Upper lobe of right lung (tissue), 1 donor: ENCODE data around the gene RAB42. TPM values are rescaled to one million over a fixed set of nuclear protein-coding genes. Genes with fewer than 3 reads are reported as not detected.

Experiments used
- ATAC-seq: fragments of 200-7000 bp; cut with Tn5 transposase; one replicate; pipeline ENCODE4 v1.9.1; 2020; ENCODE audit warnings: mild to moderate bottlenecking, moderate library complexity
- DNase-seq: peaks from one replicate; pipeline ENCODE4 v3.0.0-alpha.2; 2020
- H3K27ac ChIP-seq: fragments of 200-600 bp; one replicate; pipeline ENCODE4 v1.8.0; 2022
- H3K27me3 ChIP-seq: fragments of 200-600 bp; one replicate; pipeline ENCODE4 v1.8.0; 2022; ENCODE audit warnings: mild to moderate bottlenecking
- H3K36me3 ChIP-seq: fragments of 200-600 bp; one replicate; pipeline ENCODE4 v1.8.0; 2022
- H3K4me1 ChIP-seq: fragments of 200-600 bp; one replicate; pipeline ENCODE4 v1.8.0; 2022
- H3K4me3 ChIP-seq: fragments of 200-600 bp; one replicate; pipeline ENCODE4 v1.8.0; 2022; ENCODE audit warnings: mild to moderate bottlenecking
- H3K9me3 ChIP-seq: fragments of 200-600 bp; one replicate; pipeline ENCODE4 v1.8.0; 2022
- intact Hi-C: fragments of 100-400 bp; cut with DNase I; formaldehyde crosslinking; loops from one replicate; pipeline ENCODE4 v1.11.0; 2022
- total RNA-seq: library from RNA; stranded (reverse); fragmentation: NEBNext Ultra II Directional; extraction: Animal tissue kit (Norgen Biotek cat#: 25700); gene quantifications from one replicate; pipeline ENCODE4 v1.2.1, GENCODE V29; 2021
- TF ChIP-seq, protein P1 (sequence below): fragments of 200-600 bp; IDR thresholded peaks from one replicate; pipeline ENCODE4 v1.8.0; 2022; ENCODE audit warnings: antibody characterized with exemption
- donor health status: DM: no; HTN: yes; CAD: no; lungs with severe emphysema.

Gene RAB42
- total RNA-seq, 1 donor from 2014 or later: 5.5 TPM

DNA sequence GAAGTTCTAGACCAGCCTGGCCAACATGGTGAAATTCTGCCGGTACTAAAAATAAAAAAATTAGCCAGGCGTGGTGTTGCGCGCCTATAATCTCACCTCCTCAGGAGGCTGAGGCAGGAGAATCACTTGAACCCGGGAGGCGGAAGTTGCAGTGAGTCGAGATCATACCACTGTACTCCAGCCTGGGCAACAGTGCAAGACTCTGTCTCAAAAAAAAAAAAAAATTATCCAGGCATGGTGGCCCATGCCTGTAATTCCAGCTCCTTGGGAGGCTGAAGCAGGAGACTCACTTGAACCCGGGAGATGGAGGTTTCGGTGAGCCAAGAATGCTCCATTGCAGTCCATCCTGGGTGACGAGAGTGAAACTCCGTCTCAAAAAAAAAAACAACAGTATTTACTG is 18.5 kb upstream of the RAB42 start:
- H3K27ac ChIP-seq: no peak overlapping the region
- TF ChIP-seq, protein P1, sequence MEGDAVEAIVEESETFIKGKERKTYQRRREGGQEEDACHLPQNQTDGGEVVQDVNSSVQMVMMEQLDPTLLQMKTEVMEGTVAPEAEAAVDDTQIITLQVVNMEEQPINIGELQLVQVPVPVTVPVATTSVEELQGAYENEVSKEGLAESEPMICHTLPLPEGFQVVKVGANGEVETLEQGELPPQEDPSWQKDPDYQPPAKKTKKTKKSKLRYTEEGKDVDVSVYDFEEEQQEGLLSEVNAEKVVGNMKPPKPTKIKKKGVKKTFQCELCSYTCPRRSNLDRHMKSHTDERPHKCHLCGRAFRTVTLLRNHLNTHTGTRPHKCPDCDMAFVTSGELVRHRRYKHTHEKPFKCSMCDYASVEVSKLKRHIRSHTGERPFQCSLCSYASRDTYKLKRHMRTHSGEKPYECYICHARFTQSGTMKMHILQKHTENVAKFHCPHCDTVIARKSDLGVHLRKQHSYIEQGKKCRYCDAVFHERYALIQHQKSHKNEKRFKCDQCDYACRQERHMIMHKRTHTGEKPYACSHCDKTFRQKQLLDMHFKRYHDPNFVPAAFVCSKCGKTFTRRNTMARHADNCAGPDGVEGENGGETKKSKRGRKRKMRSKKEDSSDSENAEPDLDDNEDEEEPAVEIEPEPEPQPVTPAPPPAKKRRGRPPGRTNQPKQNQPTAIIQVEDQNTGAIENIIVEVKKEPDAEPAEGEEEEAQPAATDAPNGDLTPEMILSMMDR: no peak
- peaks cover 77% of the 10 kb centered on the region for H3K36me3 ChIP-seq
- no peak overlapping the region for H3K4me3 ChIP-seq
- H3K4me1 ChIP-seq: peaks cover 3% of the 10 kb centered on the region
- intact Hi-C loops: no loop called here
- H3K27me3 ChIP-seq: no peaks in the 10 kb centered on the region
- no peaks in the 10 kb centered on the region for H3K9me3 ChIP-seq
- DNase-seq: no peak
- no peak for ATAC-seq

DNA sequence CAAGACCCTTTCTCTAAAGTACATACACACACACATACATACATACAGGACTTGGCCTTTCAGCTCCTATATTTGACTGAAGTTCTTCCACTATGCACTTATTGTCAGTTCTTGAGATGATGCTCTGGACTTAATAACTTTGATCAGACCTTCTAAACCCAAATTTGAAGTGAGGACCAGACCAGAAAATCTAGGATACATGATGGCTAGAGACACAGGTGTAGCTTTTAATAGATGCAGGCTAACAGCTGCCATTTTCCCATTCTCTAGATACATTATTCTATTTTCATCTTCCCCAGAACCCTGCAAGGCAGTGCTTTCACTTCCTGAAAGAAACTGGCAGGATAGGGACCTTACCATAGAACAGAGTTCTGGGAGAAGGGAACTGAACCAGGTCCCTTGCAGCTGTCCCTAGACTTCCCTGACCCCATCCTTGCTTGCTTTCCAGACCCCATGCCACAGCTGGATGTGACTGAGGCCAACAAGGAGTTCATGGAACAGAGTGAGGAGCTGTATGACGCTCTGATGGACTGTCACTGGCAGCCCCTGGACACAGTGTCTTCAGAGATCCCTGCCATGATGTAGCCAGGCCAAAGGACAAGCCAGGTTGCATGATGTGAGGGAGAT is 14.9 kb upstream of the RAB42 start:
- H3K4me3 ChIP-seq: no peak overlapping the region
- no peak overlapping the region for H3K27ac ChIP-seq
- intact Hi-C loops: no loop called here
- DNase-seq: no peak
- H3K9me3 ChIP-seq: no peaks in the 10 kb centered on the region
- no peak for ATAC-seq
- no peaks in the 10 kb centered on the region for H3K27me3 ChIP-seq
- peaks cover 23% of the 10 kb centered on the region for H3K4me1 ChIP-seq
- TF ChIP-seq, protein P1: no peak
- peaks cover 76% of the 10 kb centered on the region for H3K36me3 ChIP-seq

DNA sequence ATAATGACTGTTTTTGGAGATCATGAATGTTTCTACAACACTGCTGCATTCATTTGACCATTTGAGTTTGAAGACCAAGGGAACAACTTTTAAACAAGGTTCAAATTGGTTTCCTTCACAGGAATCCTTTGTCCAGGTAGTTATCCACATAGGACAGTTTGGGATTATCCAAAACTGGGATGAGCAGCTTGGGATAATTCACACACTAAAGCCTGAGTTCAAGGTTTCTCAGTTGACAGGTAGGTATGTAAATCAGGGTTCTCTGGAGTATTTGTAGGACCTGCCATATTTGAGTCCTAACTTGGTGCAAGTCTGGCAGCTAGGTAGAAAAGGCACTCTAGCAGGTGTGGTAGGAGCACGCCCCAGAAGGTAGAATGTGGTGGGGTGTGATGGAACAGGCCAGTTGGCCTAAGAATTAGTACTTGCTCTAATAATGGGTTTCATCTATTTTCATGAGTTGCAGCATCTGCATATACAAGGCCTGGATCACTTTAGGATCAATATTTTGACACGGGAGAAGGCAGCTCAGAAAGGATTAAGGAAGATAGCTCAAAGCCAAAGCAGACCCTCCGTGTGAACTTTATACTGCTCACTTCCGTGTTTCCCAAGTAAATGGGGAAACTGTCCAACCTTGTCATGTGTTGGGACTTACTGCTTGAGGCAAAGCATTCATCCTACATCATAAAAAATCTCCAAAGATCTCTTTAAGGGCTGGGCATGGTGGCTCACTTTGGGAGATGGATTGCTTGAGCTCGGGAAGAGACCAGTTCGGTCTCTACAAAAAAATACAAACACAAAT is 14.1 kb upstream of the RAB42 start:
- ATAC-seq (no peak), DNase-seq (no peak)
- Histone ChIP-seq H3K4me1 (peaks cover 23% of the 10 kb centered on the region), H3K4me3 (no peak overlapping the region), H3K36me3 (peaks cover 68% of the 10 kb centered on the region), H3K27me3 (no peaks in the 10 kb centered on the region), H3K9me3 (no peaks in the 10 kb centered on the region), H3K27ac (no peak overlapping the region)
- intact Hi-C loops: no loop called here
- TF ChIP-seq, protein P1: no peak

DNA sequence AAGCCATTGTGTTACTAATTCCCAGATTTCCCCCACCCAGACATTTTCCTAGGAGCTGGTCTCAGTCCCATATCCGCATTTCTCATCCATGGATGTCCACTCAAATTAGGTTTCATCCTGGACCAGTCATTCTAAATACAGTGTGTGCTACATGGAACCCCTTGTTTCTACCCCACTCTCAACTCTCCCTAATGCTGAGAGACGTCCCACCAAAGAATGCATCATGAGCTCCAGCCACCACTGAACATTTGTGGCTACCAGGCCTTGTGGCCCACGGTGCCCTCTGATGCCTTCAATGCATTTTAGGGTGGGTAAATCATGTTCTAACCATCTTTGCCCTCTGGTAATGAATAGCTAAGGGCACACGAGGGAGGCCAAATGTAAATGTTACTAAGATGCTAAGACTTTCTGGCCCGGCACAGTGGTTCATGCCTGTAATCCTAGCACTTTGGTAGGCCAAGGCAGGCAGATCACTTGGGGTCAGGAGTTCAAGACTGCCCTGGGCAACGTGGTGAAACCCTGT is 13.3 kb upstream of the RAB42 start:
- DNase-seq (no peak), ATAC-seq (no peak)
- H3K4me1 ChIP-seq: peaks cover 23% of the 10 kb centered on the region
- intact Hi-C loops: no loop called here
- no peaks in the 10 kb centered on the region for H3K9me3 ChIP-seq
- H3K27ac ChIP-seq: no peak overlapping the region
- TF ChIP-seq, protein P1: no peak
- no peaks in the 10 kb centered on the region for H3K27me3 ChIP-seq
- H3K36me3 ChIP-seq: peaks cover 60% of the 10 kb centered on the region
- H3K4me3 ChIP-seq: no peak overlapping the region

DNA sequence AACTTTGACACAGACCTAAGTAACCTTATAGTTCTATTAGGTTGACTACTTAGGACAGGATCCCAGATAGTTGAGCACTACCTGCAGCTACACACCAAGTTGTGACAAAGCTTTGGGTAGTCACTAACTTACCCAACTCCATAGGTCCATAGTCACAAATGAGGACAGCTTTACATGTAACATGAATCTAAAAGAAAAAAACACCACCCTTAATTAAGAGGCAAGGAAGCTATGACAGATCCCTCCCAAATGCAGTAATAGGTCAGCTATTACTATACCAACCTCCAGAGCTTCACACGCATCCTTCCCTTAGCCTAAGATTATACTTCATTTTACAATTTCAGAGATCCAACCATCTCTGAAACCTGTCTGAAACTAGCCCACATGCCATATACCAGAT is 12.7 kb upstream of the RAB42 start:
- no peak for ATAC-seq

More for the DNA sequence above, 12.7 kb upstream of the RAB42 start:
- intact Hi-C loops: no loop called here
- Histone ChIP-seq H3K4me1 (peaks cover 23% of the 10 kb centered on the region), H3K36me3 (peaks cover 55% of the 10 kb centered on the region), H3K9me3 (no peaks in the 10 kb centered on the region), H3K27me3 (no peaks in the 10 kb centered on the region), H3K27ac (no peak overlapping the region), H3K4me3 (peak overlapping the region; percentile 97)
- TF ChIP-seq, protein P1: no peak
- DNase-seq: no peak
